HEK293T (cell line): Measurements from ENCODE around the gene TARBP1.

Experiments
- CTCF ChIA-PET: fragments of 350-600 bp; formaldehyde crosslinking; extraction: SDS; loops from one replicate; lab custom pipeline; 2021; ENCODE audit warnings: antibody characterized with exemption, inconsistent platforms; lab: Yijun Ruan, JAX
- POLR2A ChIA-PET: fragments of 350-600 bp; formaldehyde crosslinking; extraction: SDS; loops from one replicate; lab custom pipeline; 2020; ENCODE audit warnings: antibody characterized with exemption, inconsistent platforms; lab: Yijun Ruan, JAX
- DNase-seq: peaks from one replicate; pipeline ENCODE4 v3.0.0; 2012; ENCODE audit warnings: mixed read lengths; ENCODE audit errors: extremely low spot score
- ARNT ChIP-seq: fragments of 450-650 bp; IDR thresholded peaks from 2 replicates; pipeline ENCODE4 v1.6.1; 2017; ENCODE audit warnings: mild to moderate bottlenecking
- BHLHE40 ChIP-seq: fragments of 450-650 bp; IDR thresholded peaks from 2 replicates; pipeline ENCODE4 v1.6.1; 2016; ENCODE audit warnings: mild to moderate bottlenecking, moderate library complexity, borderline replicate concordance
- CTBP1 ChIP-seq: fragments of 450-650 bp; IDR thresholded peaks from 2 replicates; pipeline ENCODE4 v1.6.1; 2016; ENCODE audit warnings: borderline replicate concordance
- ELF4 ChIP-seq: fragments of 450-650 bp; IDR thresholded peaks from 2 replicates; pipeline ENCODE4 v1.6.1; 2017; ENCODE audit warnings: antibody characterized with exemption
- FOXA1 ChIP-seq: fragments of 450-650 bp; IDR thresholded peaks from 2 replicates; pipeline ENCODE4 v1.6.1; 2016; ENCODE audit warnings: mild to moderate bottlenecking
- FOXK2 ChIP-seq: fragments of 450-650 bp; IDR thresholded peaks from 2 replicates; pipeline ENCODE4 v1.6.1; 2016; ENCODE audit warnings: mild to moderate bottlenecking
- FOXM1 ChIP-seq: fragments of 450-650 bp; IDR thresholded peaks from 2 replicates; pipeline ENCODE4 v1.6.1; 2017; ENCODE audit warnings: mild to moderate bottlenecking, borderline replicate concordance
- HDGF ChIP-seq: fragments of 450-650 bp; IDR thresholded peaks from 2 replicates; pipeline ENCODE4 v1.6.1; 2017; ENCODE audit warnings: antibody characterized with exemption, borderline replicate concordance
- L3MBTL2 ChIP-seq: fragments of 450-650 bp; conservative IDR thresholded peaks from 2 replicates; pipeline ENCODE4 v1.6.1; 2016; ENCODE audit warnings: mild to moderate bottlenecking
- LEF1 ChIP-seq: fragments of 450-650 bp; IDR thresholded peaks from 2 replicates; pipeline ENCODE4 v1.6.1; 2017; ENCODE audit warnings: mild to moderate bottlenecking, borderline replicate concordance
- NFRKB ChIP-seq: fragments of 450-650 bp; IDR thresholded peaks from 2 replicates; pipeline ENCODE4 v1.6.1; 2016; ENCODE audit warnings: mild to moderate bottlenecking, moderate library complexity
- PKNOX1 ChIP-seq: fragments of 450-650 bp; IDR thresholded peaks from 2 replicates; pipeline ENCODE4 v1.6.1; 2016
- SP1 ChIP-seq: fragments of 450-650 bp; IDR thresholded peaks from 2 replicates; pipeline ENCODE4 v1.6.1; 2017
- SUZ12 ChIP-seq: fragments of 450-650 bp; IDR thresholded peaks from 2 replicates; pipeline ENCODE4 v1.6.1; 2016; ENCODE audit warnings: mild to moderate bottlenecking
- TARDBP ChIP-seq: fragments of 450-650 bp; IDR thresholded peaks from 2 replicates; pipeline ENCODE4 v1.6.1; 2016
- ZNF384 ChIP-seq: fragments of 450-650 bp; IDR thresholded peaks from 2 replicates; pipeline ENCODE4 v1.6.1; 2016

The TARBP1 gene

DNA sequence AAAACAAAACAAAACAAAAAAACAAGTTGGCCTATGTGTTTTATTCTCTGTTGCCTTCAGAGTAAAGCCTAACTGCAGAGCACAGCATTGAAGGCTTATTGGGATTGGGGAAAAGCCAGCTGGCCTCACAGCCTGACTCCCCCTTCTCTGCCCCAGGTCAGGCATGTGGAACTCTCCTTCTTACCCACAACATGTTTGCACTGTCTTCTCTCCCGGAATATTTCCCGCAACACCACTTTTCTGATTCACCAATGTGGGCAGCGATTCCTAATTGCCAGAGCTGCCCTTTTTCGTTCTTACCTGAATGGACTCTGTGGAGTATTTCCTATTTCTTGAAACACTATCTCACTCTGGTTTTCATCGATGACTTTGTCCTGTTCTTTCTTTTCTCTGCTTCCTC lies 2.8 kb upstream of the TARBP1 start:
- CTCF ChIA-PET = no interaction called here
- TF ChIP-seq BHLHE40 = no peak
- TF ChIP-seq HDGF = no peak
- TF ChIP-seq ZNF384 = no peak
- no peak for TF ChIP-seq FOXM1
- no peak for TF ChIP-seq SUZ12
- no peak for TF ChIP-seq FOXK2
- TF ChIP-seq TARDBP = no peak
- no peak for TF ChIP-seq SP1
- no peak for TF ChIP-seq NFRKB
- no peak for TF ChIP-seq LEF1
- no peak for TF ChIP-seq CTBP1
- no peak for TF ChIP-seq L3MBTL2
- no peak for TF ChIP-seq ELF4
- no peak for TF ChIP-seq ARNT
- TF ChIP-seq PKNOX1 = no peak
- POLR2A ChIA-PET = no interaction called here
- DNase-seq = no peak

GRCh38 chr1:234479866-234480265 lies 887 bp upstream of the TARBP1 start:
- ChIA-PET CTCF (no interaction called here), POLR2A (interaction anchor here (1.5 to 2.5 kb wide), 2 partner anchors 107 to 132 kb away, joined by 4 to 11 read pairs; partner anchors contain the start of gene COA6)
- DNase-seq = no peak
- no peak for TF ChIP-seq L3MBTL2
- TF ChIP-seq ELF4 = no peak
- TF ChIP-seq FOXK2 = no peak
- TF ChIP-seq HDGF = no peak
- TF ChIP-seq ZNF384 = no peak
- TF ChIP-seq TARDBP = no peak
- TF ChIP-seq SUZ12 = no peak
- TF ChIP-seq LEF1 = no peak
- TF ChIP-seq FOXM1 = no peak
- TF ChIP-seq CTBP1 = no peak
- TF ChIP-seq PKNOX1 = no peak
- no peak for TF ChIP-seq NFRKB
- no peak for TF ChIP-seq SP1
- no peak for TF ChIP-seq FOXA1
- no peak for TF ChIP-seq BHLHE40
- no peak for TF ChIP-seq ARNT

GRCh38 chr1:234479310-234479559 lies 256 bp upstream of the TARBP1 start:
- DNase-seq = no peak
- ChIA-PET CTCF (no interaction called here), POLR2A (interaction anchor here (1.0 to 2.5 kb wide), 2 partner anchors 13 to 106 kb away, joined by 3 to 11 read pairs; partner anchors contain the start of gene COA6)
- TF ChIP-seq LEF1 (no peak), SUZ12 (no peak), FOXK2 (no peak), FOXA1 (no peak), L3MBTL2 (no peak; the same call in 1 of the 2 replicates), SP1 (no peak), ELF4 (no peak), ARNT (no peak), FOXM1 (no peak), HDGF (no peak), NFRKB (no peak), BHLHE40 (no peak), PKNOX1 (no peak), TARDBP (no peak), CTBP1 (no peak), ZNF384 (no peak)

- TF ChIP-seq SUZ12 (no peak), HDGF (no peak), L3MBTL2 (no peak), PKNOX1 (no peak), FOXM1 (no peak), CTBP1 (no peak), TARDBP (no peak), LEF1 (no peak)
- POLR2A ChIA-PET = interaction anchor here (0.6 to 2.5 kb wide), 12 partner anchors 9 to 613 kb away, joined by 3 to 11 read pairs (median 3); partner anchors contain the start of gene COA6
- CTCF ChIA-PET = interaction anchor here (0.6 to 1.7 kb wide), 5 partner anchors 10 to 151 kb away, joined by 3 to 4 read pairs (median 3); no protein-coding TSS in a partner anchor
- DNase-seq = peak; percentile 77
These were observed 863 bp downstream of the TARBP1 start for GRCh38 chr1:234478152-234478480.

DNA sequence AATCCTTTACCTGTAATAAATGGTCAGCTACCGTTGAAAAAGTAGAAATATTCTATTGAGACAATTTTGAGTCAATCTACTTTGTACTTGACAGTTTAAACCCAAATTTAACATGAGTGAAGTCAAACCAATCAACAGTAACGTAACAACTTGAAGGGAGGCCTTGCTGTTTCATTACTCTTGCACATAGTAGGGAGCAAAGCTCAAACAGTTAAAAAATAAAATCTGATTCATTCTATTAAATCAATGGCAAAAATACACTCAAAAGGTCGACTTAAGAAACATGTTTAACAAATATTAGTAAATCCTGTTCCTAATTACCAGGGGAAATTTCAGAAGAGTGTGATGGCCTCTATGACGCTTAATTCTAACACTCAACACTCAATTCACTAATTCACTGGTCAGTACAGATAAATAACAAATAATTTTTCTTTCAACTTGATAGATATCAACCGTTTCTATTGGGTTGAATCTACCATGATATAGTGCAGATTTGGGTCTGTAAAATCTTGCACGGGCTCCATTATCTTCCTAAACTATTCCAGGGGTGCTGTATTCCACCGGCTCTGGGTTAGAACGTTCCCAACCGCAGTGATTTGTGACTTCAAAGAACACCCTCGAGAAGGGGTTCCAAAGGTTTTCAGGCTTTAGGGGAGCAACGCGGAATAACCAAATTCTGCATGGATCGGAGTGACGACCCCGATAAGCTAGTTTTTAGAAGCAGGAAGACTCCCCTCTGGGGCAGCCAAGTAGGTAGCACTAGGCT lies 1.4 kb downstream of the TARBP1 start:
- no peak for DNase-seq
- ChIA-PET CTCF (interaction anchor here (0.6 to 1.7 kb wide), 5 partner anchors 10 to 151 kb away, joined by 3 to 4 read pairs (median 3); no protein-coding TSS in a partner anchor), POLR2A (interaction anchor here (0.6 to 2.5 kb wide), 12 partner anchors 8 to 613 kb away, joined by 3 to 11 read pairs (median 3); partner anchors contain the start of gene COA6)
- TF ChIP-seq HDGF (no peak), ZNF384 (no peak), SP1 (no peak), ELF4 (0 out of 2 replicates have a peak, but pooled peaks have one; percentile 22), TARDBP (no peak), ARNT (no peak)
